Ascending aorta (tissue), 2 donors: ENCODE results near the gene SPDEF. TPM values are rescaled to one million over a fixed set of nuclear protein-coding genes. Genes with fewer than 3 reads are reported as not detected.

Source experiments
- DNase-seq, 2 donors: peaks; one replicate each; pipeline ENCODE4 v3.0.0-alpha.2; 2019; ENCODE audit warnings: low spot score in 2 of 2
- H3K27ac ChIP-seq, 2 donors: fragments of 200-600 bp; sonication (generic); one replicate each; pipeline ENCODE4 v1.5.1; 2016 to 2017; ENCODE audit warnings: mild to moderate bottlenecking in 1 of 2
- H3K27me3 ChIP-seq: fragments of 200-600 bp; sonication (generic); one replicate; pipeline ENCODE4 v1.5.1; 2017
- H3K36me3 ChIP-seq, 2 donors: fragments of 200-600 bp; sonication (generic); one replicate each; pipeline ENCODE4 v1.5.1; 2016
- H3K4me1 ChIP-seq, 2 donors: fragments of 200-600 bp; sonication (generic); one replicate each; pipeline ENCODE4 v1.5.1; 2016 to 2017; ENCODE audit warnings: mild to moderate bottlenecking in 1 of 2
- H3K4me3 ChIP-seq, 2 donors: fragments of 200-600 bp; sonication (generic); one replicate each; pipeline ENCODE4 v1.5.1; 2016 to 2017; ENCODE audit warnings: mild to moderate bottlenecking in 1 of 2
- H3K9me3 ChIP-seq, 2 donors: fragments of 200-600 bp; sonication (generic); one replicate each; pipeline ENCODE4 v1.5.1; 2016
- intact Hi-C: fragments of 100-400 bp; cut with DNase I; formaldehyde crosslinking; loops from one replicate; pipeline ENCODE4 v1.15.1; 2023
- total RNA-seq: library from RNA; depleted of rRNA; stranded (reverse); fragments of >200 nt; gene quantifications from one replicate; pipeline ENCODE4 v1.1.0, GENCODE V29; 2016
- TF ChIP-seq, protein P1 (sequence below), 3 experiments: fragments of 200-600 bp in 2 of 3; fragments of 450-650 bp in 1 of 3; sonication (generic) in 2 of 3; IDR thresholded peaks; one replicate each; pipeline ENCODE4 v1.5.1; 2016 to 2019; ENCODE audit warnings: antibody characterized with exemption in 3 of 3, mild to moderate bottlenecking in 1 of 3, moderate library complexity in 1 of 3

SPDEF gene
- total RNA-seq, 1 donor from 2014 or later, result not detected

DNA sequence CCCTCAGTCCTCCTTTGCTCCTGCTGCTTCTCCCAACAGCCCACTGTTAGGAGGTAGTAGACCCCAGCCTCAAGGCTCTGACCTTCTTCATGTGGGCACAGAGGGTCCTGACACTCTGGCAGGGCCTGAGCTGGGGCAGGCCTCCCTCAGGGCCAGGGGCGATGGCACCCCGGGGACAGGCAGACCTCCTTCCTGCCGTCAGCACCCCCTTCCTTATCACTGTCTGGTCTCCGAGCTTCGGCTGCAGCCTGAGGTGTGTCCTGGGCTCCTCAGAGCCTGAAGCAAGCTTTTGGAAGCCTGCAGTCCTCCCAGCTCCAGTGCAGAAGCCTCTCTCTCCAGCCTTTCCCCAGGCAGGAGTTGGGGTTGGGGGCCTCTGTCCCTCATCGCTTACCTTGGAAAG lies 22.0 kb downstream of the SPDEF start:
- no peaks in the 10 kb centered on the region for H3K27me3 ChIP-seq
- H3K27ac ChIP-seq, result no peak overlapping the region
- no peak overlapping the region for H3K4me3 ChIP-seq
- DNase-seq, result no peak
- TF ChIP-seq, protein P1, sequence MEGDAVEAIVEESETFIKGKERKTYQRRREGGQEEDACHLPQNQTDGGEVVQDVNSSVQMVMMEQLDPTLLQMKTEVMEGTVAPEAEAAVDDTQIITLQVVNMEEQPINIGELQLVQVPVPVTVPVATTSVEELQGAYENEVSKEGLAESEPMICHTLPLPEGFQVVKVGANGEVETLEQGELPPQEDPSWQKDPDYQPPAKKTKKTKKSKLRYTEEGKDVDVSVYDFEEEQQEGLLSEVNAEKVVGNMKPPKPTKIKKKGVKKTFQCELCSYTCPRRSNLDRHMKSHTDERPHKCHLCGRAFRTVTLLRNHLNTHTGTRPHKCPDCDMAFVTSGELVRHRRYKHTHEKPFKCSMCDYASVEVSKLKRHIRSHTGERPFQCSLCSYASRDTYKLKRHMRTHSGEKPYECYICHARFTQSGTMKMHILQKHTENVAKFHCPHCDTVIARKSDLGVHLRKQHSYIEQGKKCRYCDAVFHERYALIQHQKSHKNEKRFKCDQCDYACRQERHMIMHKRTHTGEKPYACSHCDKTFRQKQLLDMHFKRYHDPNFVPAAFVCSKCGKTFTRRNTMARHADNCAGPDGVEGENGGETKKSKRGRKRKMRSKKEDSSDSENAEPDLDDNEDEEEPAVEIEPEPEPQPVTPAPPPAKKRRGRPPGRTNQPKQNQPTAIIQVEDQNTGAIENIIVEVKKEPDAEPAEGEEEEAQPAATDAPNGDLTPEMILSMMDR (IDR thresholded peaks at IDR 0.05), result no peak
- no peaks in the 10 kb centered on the region for H3K36me3 ChIP-seq
- H3K4me1 ChIP-seq, result no peaks in the 10 kb centered on the region
- H3K9me3 ChIP-seq, result no peaks in the 10 kb centered on the region
- intact Hi-C loops, result no loop called here

DNA sequence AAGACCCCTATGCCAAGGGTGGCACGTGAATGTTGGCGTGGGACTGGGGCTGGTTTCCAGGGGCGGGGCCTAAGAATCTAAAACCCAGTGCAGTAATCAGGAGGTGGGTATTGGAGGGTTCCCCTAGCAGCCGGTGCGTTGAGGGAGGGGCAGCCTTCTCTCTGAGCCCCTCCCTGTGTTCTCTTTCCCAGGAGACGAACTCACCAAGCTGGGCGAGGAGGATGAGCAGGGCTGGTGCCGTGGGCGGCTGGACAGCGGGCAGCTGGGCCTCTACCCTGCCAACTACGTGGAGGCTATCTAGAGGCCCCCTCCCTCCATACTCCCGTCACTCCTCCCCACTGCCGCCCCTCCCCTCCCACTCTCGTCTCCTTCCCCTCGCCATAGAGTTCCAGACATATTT lies 23.9 kb downstream of the SPDEF start:
- intact Hi-C loops, result no loop called here
- Histone ChIP-seq H3K4me1 (no peaks in the 10 kb centered on the region), H3K36me3 (no peaks in the 10 kb centered on the region), H3K9me3 (no peaks in the 10 kb centered on the region), H3K4me3 (peak overlapping the region in 1 of 2 donors; percentile 52), H3K27ac (peak overlapping the region in 1 of 2 donors; percentile 33), H3K27me3 (no peaks in the 10 kb centered on the region)
- TF ChIP-seq, protein P1 (IDR thresholded peaks at IDR 0.05), result no peak
- no peak for DNase-seq

DNA sequence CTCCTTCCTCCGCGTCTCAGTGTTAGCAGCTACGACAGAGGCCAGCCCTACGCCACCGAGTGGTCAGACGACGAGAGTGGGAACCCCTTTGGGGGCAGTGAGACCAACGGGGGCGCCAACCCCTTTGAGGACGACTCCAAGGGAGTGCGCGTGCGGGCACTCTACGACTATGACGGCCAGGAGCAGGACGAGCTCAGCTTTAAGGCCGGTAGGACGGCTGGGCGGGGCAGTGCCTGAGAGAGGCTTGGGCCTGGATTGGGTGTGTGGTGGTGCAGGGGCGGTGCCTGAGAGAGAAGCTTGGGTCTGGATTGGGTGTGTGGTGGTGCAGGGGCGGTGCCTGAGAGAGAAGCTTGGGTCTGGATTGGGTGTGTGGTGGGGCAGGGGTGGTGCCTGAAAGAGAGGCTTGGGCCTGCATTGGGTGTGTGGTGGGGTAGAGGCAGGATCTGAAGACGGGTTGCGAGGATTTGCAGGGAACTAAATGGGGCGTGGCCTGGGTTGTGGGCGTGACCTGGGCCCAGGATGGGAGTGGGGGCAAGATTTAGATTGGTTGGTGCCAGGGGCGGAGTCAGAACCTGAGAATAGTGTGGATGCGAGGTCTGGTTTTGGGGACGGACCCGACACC lies 24.4 kb downstream of the SPDEF start:
- H3K27ac ChIP-seq, result peak overlapping the region in 1 of 2 donors; percentile 60
- peaks cover 0 to under 1% of the 10 kb centered on the region in 2 donors for H3K4me1 ChIP-seq
- TF ChIP-seq, protein P1 (IDR thresholded peaks at IDR 0.05), result no peak
- H3K9me3 ChIP-seq, result no peaks in the 10 kb centered on the region
- H3K4me3 ChIP-seq, result peak overlapping the region in 1 of 2 donors; percentile 52
- H3K36me3 ChIP-seq, result no peaks in the 10 kb centered on the region
- H3K27me3 ChIP-seq, result no peaks in the 10 kb centered on the region
- intact Hi-C loops, result no loop called here
- peak in 1 of 2 donors; percentile 52 for DNase-seq

DNA sequence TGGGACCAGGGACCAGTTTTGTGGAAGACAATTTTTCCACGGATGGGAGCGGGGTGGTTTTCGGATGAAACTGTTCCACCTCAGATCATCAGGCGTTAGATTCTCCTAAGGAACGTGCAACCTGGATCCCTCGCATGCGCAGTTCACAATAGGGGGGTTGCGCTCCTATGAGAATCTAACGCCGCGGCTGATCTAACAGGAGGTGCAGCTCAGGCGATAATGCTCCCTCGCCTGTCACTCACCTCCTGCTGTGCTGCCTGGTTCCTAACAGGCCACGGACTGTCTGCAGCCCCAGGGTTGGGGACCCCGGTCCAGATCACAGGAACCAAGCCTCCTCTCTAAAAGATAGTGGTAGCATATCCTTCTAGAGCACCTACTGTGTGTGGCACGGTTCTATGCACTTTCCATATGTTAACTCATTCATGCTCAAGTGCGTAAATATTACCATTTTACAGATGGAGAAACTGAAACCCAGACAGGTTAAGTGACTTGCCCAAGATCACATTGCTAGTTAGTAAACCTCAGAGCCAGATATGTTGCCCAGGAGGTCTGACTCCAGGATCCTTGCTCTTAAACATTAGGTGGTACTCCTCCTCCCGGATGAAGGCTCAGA lies 25.3 kb downstream of the SPDEF start:
- intact Hi-C loops, result no loop called here
- Histone ChIP-seq H3K4me1 (peaks cover 0 to 8% of the 10 kb centered on the region in 2 donors), H3K27ac (peak overlapping the region in 1 of 2 donors; percentile 60), H3K9me3 (no peaks in the 10 kb centered on the region), H3K27me3 (no peaks in the 10 kb centered on the region), H3K36me3 (no peaks in the 10 kb centered on the region), H3K4me3 (peak overlapping the region in 1 of 2 donors; percentile 15)
- TF ChIP-seq, protein P1 (IDR thresholded peaks at IDR 0.05), result no peak
- DNase-seq, result no peak

DNA sequence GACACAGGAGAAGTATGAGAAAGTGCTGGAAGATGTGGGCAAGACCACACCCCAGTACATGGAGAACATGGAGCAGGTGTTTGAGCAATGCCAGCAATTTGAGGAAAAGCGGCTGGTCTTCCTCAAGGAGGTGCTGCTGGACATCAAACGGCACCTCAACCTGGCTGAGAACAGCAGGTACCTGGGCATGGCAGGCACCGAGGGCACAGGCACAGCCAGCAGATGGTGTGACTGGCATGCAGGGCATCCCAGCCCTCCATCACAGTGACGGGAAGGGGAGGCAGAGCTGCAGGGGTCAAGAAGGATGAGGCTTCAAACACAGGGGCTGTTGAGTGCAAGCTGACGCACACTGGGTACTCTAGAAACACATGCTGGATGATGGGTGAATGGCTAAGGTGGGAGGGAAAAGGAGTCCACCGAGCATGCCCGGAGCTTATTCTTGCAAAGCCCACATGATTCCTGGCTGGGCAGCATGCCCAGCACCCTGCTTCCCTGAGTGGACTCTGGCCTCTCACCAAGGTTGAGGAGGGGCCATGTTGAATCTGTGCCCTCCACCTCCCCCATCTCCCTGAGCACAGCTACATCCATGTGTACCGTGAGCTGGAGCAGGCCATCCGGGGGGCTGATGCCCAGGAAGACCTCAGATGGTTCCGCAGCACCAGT lies 26.3 kb downstream of the SPDEF start:
- TF ChIP-seq, protein P1 (IDR thresholded peaks at IDR 0.05), result no peak
- intact Hi-C loops, result loop anchor here (5.0 kb wide), 1 partner anchor 168 kb away; the partner anchor contains the start of gene ILRUN

More for the DNA sequence above, 26.3 kb downstream of the SPDEF start:
- Histone ChIP-seq H3K36me3 (no peaks in the 10 kb centered on the region), H3K4me3 (no peak overlapping the region), H3K9me3 (no peaks in the 10 kb centered on the region), H3K27me3 (no peaks in the 10 kb centered on the region), H3K4me1 (peaks cover 0 to 8% of the 10 kb centered on the region in 2 donors), H3K27ac (no peak overlapping the region)
- no peak for DNase-seq
